HCT116 (cell line): Measurements from ENCODE around the gene DCAF17.

Source experiments
- ATF3 ChIP-seq: IDR thresholded peaks from 2 replicates; pipeline ENCODE4 v1.6.1; 2012
- CEBPB ChIP-seq: IDR thresholded peaks from 2 replicates; pipeline ENCODE4 v1.6.1; 2012; ENCODE audit warnings: low read depth
- CTCF ChIP-seq, 3 experiments: fragments of 200-600 bp in 1 of 3; sonication (generic) in 1 of 3; IDR thresholded peaks in 2 of 3; conservative IDR thresholded peaks in 1 of 3; 2 replicates each; pipeline ENCODE4 v1.5.1; 2012 to 2017; ENCODE audit warnings: low read depth in 2 of 3, low read length in 2 of 3, antibody characterized with exemption in 1 of 3, borderline replicate concordance in 1 of 3, control low read depth in 1 of 3, mild to moderate bottlenecking in 1 of 3, mixed read lengths in 1 of 3, mixed run types in 1 of 3, moderate library complexity in 1 of 3; ENCODE audit not compliant: insufficient read depth in 1 of 3
- EZH2 ChIP-seq: fragments of 200-600 bp; sonication (generic); IDR thresholded peaks from 2 replicates; pipeline ENCODE4 v1.6.1; 2017; ENCODE audit warnings: antibody characterized with exemption, mixed run types
- EZH2phosphoT487 ChIP-seq: fragments of 200-600 bp; IDR thresholded peaks from 2 replicates; pipeline ENCODE4 v1.6.1; 2018; ENCODE audit warnings: antibody characterized with exemption, borderline replicate concordance
- JUND ChIP-seq: IDR thresholded peaks from 2 replicates; pipeline ENCODE4 v1.6.1; 2012
- MAX ChIP-seq: IDR thresholded peaks from 2 replicates; pipeline ENCODE4 v1.6.1; 2012
- POLR2A ChIP-seq: IDR thresholded peaks from 2 replicates; pipeline ENCODE4 v1.7.0; 2011; ENCODE audit warnings: borderline replicate concordance; ENCODE audit not compliant: insufficient read depth, insufficient read length; ENCODE audit errors: extremely low read depth
- POLR2AphosphoS5 ChIP-seq: IDR thresholded peaks from 2 replicates; pipeline ENCODE4 v1.6.1; 2011; ENCODE audit warnings: mild to moderate bottlenecking, low read depth, low read length, moderate library complexity
- RAD21 ChIP-seq: IDR thresholded peaks from 2 replicates; pipeline ENCODE4 v1.6.1; 2012; ENCODE audit warnings: low read depth, mild to moderate bottlenecking
- REST ChIP-seq: IDR thresholded peaks from 2 replicates; pipeline ENCODE4 v1.6.1; 2012; ENCODE audit warnings: low read depth
- ZBTB33 ChIP-seq: IDR thresholded peaks from 2 replicates; pipeline ENCODE4 v1.6.1; 2011; ENCODE audit warnings: mild to moderate bottlenecking, low read length, moderate library complexity; ENCODE audit not compliant: insufficient replicate concordance; ENCODE audit errors: extremely low read depth

GRCh38 chr2:171533331-171533730 lies 99.3 kb downstream of the DCAF17 start:
- no peak for TF ChIP-seq CTCF (IDR thresholded peaks at IDR 0.05 in 2 of 3, conservative IDR thresholded peaks at IDR 0.05 in 1 of 3; ENCODE audit: borderline replicate concordance in 1 of 3, insufficient read depth in 1 of 3, low read depth in 2 of 3, low read length in 2 of 3)
- TF ChIP-seq POLR2A, result no peak
- no peak for TF ChIP-seq JUND
- no peak for TF ChIP-seq REST
- TF ChIP-seq RAD21, result no peak
- no peak for TF ChIP-seq POLR2AphosphoS5
- TF ChIP-seq ATF3, result no peak
- TF ChIP-seq MAX, result no peak
- TF ChIP-seq EZH2, result no peak
- no peak for TF ChIP-seq EZH2phosphoT487
- no peak for TF ChIP-seq CEBPB
- TF ChIP-seq ZBTB33, result no peak
